Measurements from ENCODE around the gene IGFBP1.

The IGFBP1 gene

GRCh38 chr7:45881280-45881758 lies 7.0 kb upstream of the IGFBP1 start:
- no peak for DNase-seq

GRCh38 chr7:45881759-45882464 lies 6.4 kb upstream of the IGFBP1 start:
- no peak for DNase-seq

- DNase-seq: no peak
These were observed 5.8 kb upstream of the IGFBP1 start for GRCh38 chr7:45882465-45882810.

- peak; percentile 17 for DNase-seq
These were observed 4.2 kb upstream of the IGFBP1 start for GRCh38 chr7:45884136-45884535.

GRCh38 chr7:45885264-45885882 lies 2.9 kb upstream of the IGFBP1 start:
- no peak for DNase-seq

GRCh38 chr7:45886931-45887667 lies 1.2 kb upstream of the IGFBP1 start:
- DNase-seq: no peak

GRCh38 chr7:45888993-45889366 lies 692 bp downstream of the IGFBP1 start:
- DNase-seq: peak; percentile 66

GRCh38 chr7:45889367-45890067 lies 1.2 kb downstream of the IGFBP1 start:
- no peak for DNase-seq

GRCh38 chr7:45890125-45890901 lies 2.0 kb downstream of the IGFBP1 start:
- no peak for DNase-seq

- no peak for DNase-seq
These were observed 2.7 kb downstream of the IGFBP1 start for GRCh38 chr7:45890902-45891461.

GRCh38 chr7:45891462-45892402 lies 3.4 kb downstream of the IGFBP1 start:
- DNase-seq: no peak

- no peak for DNase-seq
These were observed 4.2 kb downstream of the IGFBP1 start for GRCh38 chr7:45892407-45893035.

- DNase-seq: no peak
These were observed 5.2 kb downstream of the IGFBP1 start for GRCh38 chr7:45893374-45893995.

- DNase-seq: no peak
These were observed 5.8 kb downstream of the IGFBP1 start for GRCh38 chr7:45893996-45894664.

- DNase-seq: no peak
These were observed 6.4 kb downstream of the IGFBP1 start for GRCh38 chr7:45894665-45895062.

GRCh38 chr7:45897042-45897690 lies 8.9 kb downstream of the IGFBP1 start:
- no peak for DNase-seq

- DNase-seq: no peak
These were observed 9.9 kb downstream of the IGFBP1 start for GRCh38 chr7:45898222-45898621.

- no peak for DNase-seq
These were observed 13.3 kb downstream of the IGFBP1 start for GRCh38 chr7:45901566-45901965.

GRCh38 chr7:45902820-45903219 lies 14.5 kb downstream of the IGFBP1 start:
- DNase-seq: no peak
